Transverse colon (tissue), 4 donors: ENCODE results near the gene SGTB.
"Not testable (repeated sequence)": the region's sequence is repeated elsewhere in the genome, so short reads cannot be mapped to it uniquely, and the experiment has no call there.

ENCODE experiments used
- CTCF ChIP-seq, 5 experiments: fragments of 200-600 bp in 3 of 5; fragments of 450-650 bp in 2 of 5; sonication (generic) in 3 of 5; IDR thresholded peaks; 1 replicate in 2 of 5; 2 replicates in 3 of 5; pipeline ENCODE4 v1.5.1; 2016 to 2017; ENCODE audit warnings: antibody characterized with exemption in 5 of 5, inconsistent platforms in 3 of 5, mild to moderate bottlenecking in 2 of 5, moderate library complexity in 1 of 5
- EP300 ChIP-seq: sonication (generic); formaldehyde crosslinking; IDR thresholded peaks from one replicate; pipeline ENCODE4 v1.6.1; 2017; ENCODE audit warnings: antibody characterized with exemption, low read depth
- POLR2A ChIP-seq: fragments of 450-650 bp; IDR thresholded peaks from one replicate; pipeline ENCODE4 v1.6.1; 2016; ENCODE audit warnings: antibody characterized with exemption, mild to moderate bottlenecking, moderate library complexity
- POLR2AphosphoS5 ChIP-seq, 3 donors: sonication (generic); formaldehyde crosslinking; IDR thresholded peaks; one replicate each; pipeline ENCODE4 v1.6.1; 2016; ENCODE audit warnings: antibody characterized with exemption in 3 of 3

GRCh38 chr5:65676056-65676455, 45.9 kb downstream of the SGTB start:
- not testable (repeated sequence) for TF ChIP-seq CTCF (IDR thresholded peaks at IDR 0.05); EP300; POLR2AphosphoS5 (IDR thresholded peaks at IDR 0.05); POLR2A
